H7 (cell line): ENCODE results near the gene LGSN. TPM values are rescaled to one million over a fixed set of nuclear protein-coding genes. Genes with fewer than 3 reads are reported as not detected.
"Not testable (repeated sequence)": the region's sequence is repeated elsewhere in the genome, so short reads cannot be mapped to it uniquely, and the experiment has no call there.

Source experiments
- DNase-seq: peaks from one replicate; pipeline ENCODE4 v3.0.0; 2012
- H3K27me3 ChIP-seq: 2 replicates; pipeline ENCODE4 v1.6.0; 2011; ENCODE audit warnings: mild to moderate bottlenecking, low read length; ENCODE audit not compliant: control insufficient read depth, insufficient read depth
- H3K36me3 ChIP-seq: replicated peaks from 2 replicates; pipeline ENCODE4 v1.5.1; 2011; ENCODE audit warnings: low read length; ENCODE audit not compliant: control insufficient read depth, insufficient read depth
- H3K4me3 ChIP-seq: 2 replicates; pipeline ENCODE4 v1.5.1; 2011; ENCODE audit warnings: low read depth, mild to moderate bottlenecking, control low read depth, low read length, moderate library complexity; ENCODE audit not compliant: insufficient read depth
- total RNA-seq: library from RNA; depleted of rRNA; stranded (reverse); fragments of >200 nt; shearing (Covaris generic); gene quantifications from 2 replicates; pipeline ENCODE4 v1.2.3, GENCODE V29; 2014; rRNA removed

The LGSN gene
- total RNA-seq: 0.07 and 0.17 TPM in 2 replicates

GRCh38 chr6:63319939-63320338 is at the start of gene LGSN:
TSS of gene LGSN (minus strand) at chr6:63319983. CDS start at chr6:63319943, 40 bp downstream.
- no peaks in the 10 kb centered on the region for H3K27me3 ChIP-seq
- no peak for DNase-seq
- no peaks in the 10 kb centered on the region for H3K36me3 ChIP-seq
- H3K4me3 ChIP-seq: no peak within 1 kb of the TSS

GRCh38 chr6:63368347-63368746 is 48.6 kb upstream of the LGSN start:
- Histone ChIP-seq H3K4me3 (no peak overlapping the region), H3K36me3 (no peaks in the 10 kb centered on the region), H3K27me3 (no peaks in the 10 kb centered on the region)
- DNase-seq: no peak

- DNase-seq, H3K27me3 ChIP-seq, H3K4me3 ChIP-seq, H3K36me3 ChIP-seq: not testable (repeated sequence)
Measured at GRCh38 chr6:63362500-63363120, 42.8 kb upstream of the LGSN start.

GRCh38 chr6:63357384-63357783 is 37.6 kb upstream of the LGSN start:
- H3K36me3 ChIP-seq: not testable (repeated sequence)

GRCh38 chr6:63355632-63356031 is 35.8 kb upstream of the LGSN start:
- no peak overlapping the region for H3K4me3 ChIP-seq
- DNase-seq: no peak
- no peaks in the 10 kb centered on the region for H3K36me3 ChIP-seq

More at GRCh38 chr6:63357384-63357783, 37.6 kb upstream of the LGSN start:
- not testable (repeated sequence) for H3K4me3 ChIP-seq, H3K27me3 ChIP-seq, DNase-seq

GRCh38 chr6:63353286-63353630 is 33.5 kb upstream of the LGSN start:
- no peak overlapping the region for H3K4me3 ChIP-seq
- H3K27me3 ChIP-seq: no peaks in the 10 kb centered on the region
- no peaks in the 10 kb centered on the region for H3K36me3 ChIP-seq
- DNase-seq: no peak

More at GRCh38 chr6:63355632-63356031, 35.8 kb upstream of the LGSN start:
- no peaks in the 10 kb centered on the region for H3K27me3 ChIP-seq

- peak; percentile 16 for DNase-seq
- H3K36me3 ChIP-seq: no peaks in the 10 kb centered on the region
- H3K4me3 ChIP-seq: no peak overlapping the region
- H3K27me3 ChIP-seq: no peaks in the 10 kb centered on the region
Measured at GRCh38 chr6:63352544-63353285, 32.9 kb upstream of the LGSN start.

- no peak for DNase-seq
- Histone ChIP-seq H3K27me3 (no peaks in the 10 kb centered on the region), H3K4me3 (no peak overlapping the region), H3K36me3 (no peaks in the 10 kb centered on the region)
Measured at GRCh38 chr6:63352069-63352543, 32.3 kb upstream of the LGSN start.

- H3K27me3 ChIP-seq: no peaks in the 10 kb centered on the region
- H3K4me3 ChIP-seq: no peak overlapping the region
- no peaks in the 10 kb centered on the region for H3K36me3 ChIP-seq
- DNase-seq: no peak
Measured at GRCh38 chr6:63349401-63349800, 29.6 kb upstream of the LGSN start.

GRCh38 chr6:63348836-63349235 is 29.1 kb upstream of the LGSN start:
- no peak for DNase-seq
- no peaks in the 10 kb centered on the region for H3K36me3 ChIP-seq
- no peak overlapping the region for H3K4me3 ChIP-seq
- no peaks in the 10 kb centered on the region for H3K27me3 ChIP-seq

GRCh38 chr6:63347599-63347998 is 27.8 kb upstream of the LGSN start:
- no peak overlapping the region for H3K4me3 ChIP-seq
- no peaks in the 10 kb centered on the region for H3K27me3 ChIP-seq
- no peaks in the 10 kb centered on the region for H3K36me3 ChIP-seq
- no peak for DNase-seq

- Histone ChIP-seq H3K4me3 (no peak overlapping the region), H3K36me3 (no peaks in the 10 kb centered on the region), H3K27me3 (no peaks in the 10 kb centered on the region)
- no peak for DNase-seq
Measured at GRCh38 chr6:63346217-63346835, 26.5 kb upstream of the LGSN start.

- Histone ChIP-seq H3K27me3 (no peaks in the 10 kb centered on the region), H3K4me3 (no peak overlapping the region), H3K36me3 (no peaks in the 10 kb centered on the region)
- no peak for DNase-seq
Measured at GRCh38 chr6:63340351-63340750, 20.6 kb upstream of the LGSN start.

GRCh38 chr6:63334652-63335051 is 14.9 kb upstream of the LGSN start:
- not testable (repeated sequence) for H3K27me3 ChIP-seq, DNase-seq, H3K4me3 ChIP-seq, H3K36me3 ChIP-seq

- H3K27me3 ChIP-seq: no peaks in the 10 kb centered on the region
Measured at GRCh38 chr6:63333440-63333839, 13.7 kb upstream of the LGSN start.

More at GRCh38 chr6:63333440-63333839, 13.7 kb upstream of the LGSN start:
- DNase-seq: no peak
- H3K36me3 ChIP-seq: no peaks in the 10 kb centered on the region
- no peak overlapping the region for H3K4me3 ChIP-seq
